Measurements from ENCODE around the gene CCNK.

Gene CCNK

DNA sequence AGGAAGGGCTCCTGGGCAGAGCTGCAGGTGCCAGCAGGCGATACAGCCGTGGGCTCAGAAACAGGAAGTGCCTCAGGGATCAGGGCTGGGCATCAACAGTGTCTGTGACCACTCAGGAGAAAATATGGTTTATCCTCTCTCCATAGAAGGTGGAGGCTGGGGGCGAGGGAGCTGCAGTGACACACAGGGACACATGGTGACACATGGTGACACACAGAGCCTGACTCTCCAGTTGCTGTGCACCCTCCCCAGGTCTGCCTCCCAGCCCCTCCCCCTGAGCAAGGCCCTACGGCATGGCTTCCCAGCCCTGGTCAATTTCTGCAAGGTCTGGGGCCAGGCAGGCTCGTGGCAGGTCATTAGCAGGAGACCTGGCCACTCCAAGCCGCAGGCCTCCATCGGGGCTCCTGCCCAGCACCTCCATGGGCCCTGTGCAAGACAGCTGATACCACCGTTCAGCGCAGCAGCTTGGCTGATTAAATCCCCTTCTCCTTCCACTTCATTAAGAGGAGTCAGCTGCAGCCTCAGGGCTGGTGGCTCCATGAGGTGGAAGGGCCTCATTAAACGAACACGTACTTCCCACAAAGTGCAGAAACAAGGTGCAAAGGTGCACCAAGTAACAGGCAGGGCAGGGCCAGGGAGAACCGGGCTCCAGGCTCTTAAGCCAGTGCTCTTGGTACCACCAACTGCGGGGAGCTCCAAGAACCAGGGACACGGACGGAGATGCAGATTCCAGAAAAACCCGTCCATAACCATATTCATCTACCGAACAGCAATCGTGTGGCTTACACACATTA is 60.7 kb downstream of the CCNK start:
- H3K27me3 ChIP-seq (ENCODE audit: control insufficient read depth in 1 of 2, insufficient read depth in 2 of 2, low read length in 2 of 2), result no peaks in the 10 kb centered on the region
- H3K9me3 ChIP-seq (ENCODE audit: control insufficient read depth in 1 of 2, low read length in 2 of 2), result no peaks in the 10 kb centered on the region
- H3K27ac ChIP-seq (ENCODE audit: low read depth, low read length), result no peak overlapping the region
- H3K4me1 ChIP-seq (ENCODE audit: control insufficient read depth in 1 of 2, insufficient read depth in 2 of 2, low read length in 2 of 2), result peaks cover 14 to 17% of the 10 kb centered on the region in 2 donors
- H3K36me3 ChIP-seq (ENCODE audit: control insufficient read depth in 1 of 2, insufficient read depth in 2 of 2, low read length in 2 of 2), result no peaks in the 10 kb centered on the region
- no peak overlapping the region for H3K4me3 ChIP-seq (ENCODE audit: low read depth in 1 of 2, low read length in 2 of 2)
- H3K9ac ChIP-seq (ENCODE audit: low read depth in 1 of 2, low read length in 2 of 2), result no peak overlapping the region

DNA sequence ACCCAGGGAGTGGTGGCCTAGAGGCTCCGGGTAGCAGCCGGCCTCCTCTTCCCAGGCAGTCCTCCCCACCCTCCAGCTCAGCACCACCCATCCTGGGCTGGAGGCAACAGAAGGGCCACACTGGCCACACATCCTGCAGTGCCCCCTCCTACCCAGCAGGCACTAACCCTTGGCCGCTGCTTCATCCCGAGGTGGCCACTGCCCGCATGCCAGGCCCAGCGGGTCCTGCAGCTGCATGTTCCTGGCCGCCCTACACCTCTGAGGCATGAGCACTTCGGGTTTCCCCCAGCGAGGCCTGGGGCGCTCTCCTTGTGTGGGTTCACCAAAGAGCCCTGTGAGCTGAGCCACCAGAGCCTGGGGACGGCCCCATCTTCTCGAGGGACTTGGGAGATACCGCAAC is 61.4 kb downstream of the CCNK start:
- Histone ChIP-seq H3K27me3 (ENCODE audit: control insufficient read depth in 1 of 2, insufficient read depth in 2 of 2, low read length in 2 of 2) (no peaks in the 10 kb centered on the region), H3K9ac (ENCODE audit: low read depth in 1 of 2, low read length in 2 of 2) (no peak overlapping the region), H3K4me1 (ENCODE audit: control insufficient read depth in 1 of 2, insufficient read depth in 2 of 2, low read length in 2 of 2) (peaks cover 14 to 17% of the 10 kb centered on the region in 2 donors), H3K4me3 (ENCODE audit: low read depth in 1 of 2, low read length in 2 of 2) (no peak overlapping the region), H3K9me3 (ENCODE audit: control insufficient read depth in 1 of 2, low read length in 2 of 2) (no peaks in the 10 kb centered on the region), H3K27ac (ENCODE audit: low read depth, low read length) (no peak overlapping the region), H3K36me3 (ENCODE audit: control insufficient read depth in 1 of 2, insufficient read depth in 2 of 2, low read length in 2 of 2) (no peaks in the 10 kb centered on the region)

DNA sequence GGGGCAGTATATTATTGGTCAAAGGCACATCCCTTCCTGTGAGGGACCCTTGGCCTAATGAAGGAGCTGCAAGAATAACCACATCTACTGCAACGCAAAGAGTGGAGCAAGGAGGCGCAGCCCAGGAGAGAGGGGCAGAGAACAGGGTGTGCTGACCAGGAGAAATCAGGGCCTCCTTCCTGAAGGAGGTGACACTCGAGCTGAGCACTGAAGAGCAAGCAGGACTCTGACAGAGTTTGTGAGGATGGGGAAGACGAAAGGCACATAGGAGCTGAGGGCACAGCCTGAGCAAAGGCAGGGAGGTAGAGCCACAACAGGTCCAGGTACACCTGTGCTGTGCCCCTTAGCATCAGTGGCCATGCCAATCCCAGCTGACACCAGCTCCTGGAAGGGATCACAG is 62.2 kb downstream of the CCNK start:
- no peaks in the 10 kb centered on the region for H3K27me3 ChIP-seq (ENCODE audit: control insufficient read depth in 1 of 2, insufficient read depth in 2 of 2, low read length in 2 of 2)
- H3K9ac ChIP-seq (ENCODE audit: low read depth in 1 of 2, low read length in 2 of 2), result no peak overlapping the region
- H3K27ac ChIP-seq (ENCODE audit: low read depth, low read length), result no peak overlapping the region
- no peaks in the 10 kb centered on the region for H3K9me3 ChIP-seq (ENCODE audit: control insufficient read depth in 1 of 2, low read length in 2 of 2)
- peaks cover 14 to 17% of the 10 kb centered on the region in 2 donors for H3K4me1 ChIP-seq (ENCODE audit: control insufficient read depth in 1 of 2, insufficient read depth in 2 of 2, low read length in 2 of 2)
- no peaks in the 10 kb centered on the region for H3K36me3 ChIP-seq (ENCODE audit: control insufficient read depth in 1 of 2, insufficient read depth in 2 of 2, low read length in 2 of 2)
- no peak overlapping the region for H3K4me3 ChIP-seq (ENCODE audit: low read depth in 1 of 2, low read length in 2 of 2)

DNA sequence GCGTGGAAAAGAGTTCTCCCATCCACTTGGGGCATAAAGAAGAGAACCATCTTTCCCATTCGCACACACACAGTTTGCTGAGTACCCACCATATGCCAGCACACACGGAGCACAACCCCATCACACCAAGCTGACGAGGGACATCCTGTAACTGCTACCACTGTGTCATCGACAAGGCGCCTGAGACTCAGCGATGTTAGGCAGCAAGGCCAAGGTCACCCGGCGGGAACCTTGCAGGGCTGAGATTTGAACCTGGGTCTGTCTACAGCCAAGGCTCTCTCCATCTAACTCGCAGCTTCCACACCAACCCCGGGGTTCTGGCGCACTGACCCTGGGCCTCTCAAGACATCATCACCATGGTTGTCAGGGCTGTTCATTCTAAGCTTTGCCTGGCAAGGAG is 62.8 kb downstream of the CCNK start:
- no peak overlapping the region for H3K27ac ChIP-seq (ENCODE audit: low read depth, low read length)
- no peaks in the 10 kb centered on the region for H3K36me3 ChIP-seq (ENCODE audit: control insufficient read depth in 1 of 2, insufficient read depth in 2 of 2, low read length in 2 of 2)
- H3K4me1 ChIP-seq (ENCODE audit: control insufficient read depth in 1 of 2, insufficient read depth in 2 of 2, low read length in 2 of 2), result peaks cover 14 to 17% of the 10 kb centered on the region in 2 donors
- no peak overlapping the region for H3K4me3 ChIP-seq (ENCODE audit: low read depth in 1 of 2, low read length in 2 of 2)
- H3K9me3 ChIP-seq (ENCODE audit: control insufficient read depth in 1 of 2, low read length in 2 of 2), result no peaks in the 10 kb centered on the region
- H3K9ac ChIP-seq (ENCODE audit: low read depth in 1 of 2, low read length in 2 of 2), result no peak overlapping the region
- H3K27me3 ChIP-seq (ENCODE audit: control insufficient read depth in 1 of 2, insufficient read depth in 2 of 2, low read length in 2 of 2), result no peaks in the 10 kb centered on the region

DNA sequence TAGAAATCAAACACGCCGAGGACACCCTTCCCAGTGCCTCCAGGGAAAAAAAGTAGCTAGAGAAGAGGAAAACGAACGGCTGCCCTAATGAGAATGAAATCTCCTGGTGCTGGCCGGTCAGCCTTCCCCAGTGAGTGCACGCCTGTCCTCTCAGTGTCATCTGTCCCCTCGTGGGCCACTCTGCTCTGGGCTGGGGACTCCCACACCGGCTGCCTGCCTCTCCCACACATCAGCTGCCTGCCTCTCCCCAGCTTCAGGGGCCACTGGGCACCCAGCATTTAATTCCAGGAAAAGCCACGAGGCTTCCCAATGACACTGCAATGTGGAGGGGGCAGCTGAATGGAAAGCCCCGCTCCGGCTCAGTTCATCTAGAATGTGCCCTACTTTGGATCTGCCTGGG is 63.8 kb downstream of the CCNK start:
- H3K27ac ChIP-seq (ENCODE audit: low read depth, low read length), result no peak overlapping the region
- no peaks in the 10 kb centered on the region for H3K27me3 ChIP-seq (ENCODE audit: control insufficient read depth in 1 of 2, insufficient read depth in 2 of 2, low read length in 2 of 2)
- no peak overlapping the region for H3K4me3 ChIP-seq (ENCODE audit: low read depth in 1 of 2, low read length in 2 of 2)
- no peaks in the 10 kb centered on the region for H3K9me3 ChIP-seq (ENCODE audit: control insufficient read depth in 1 of 2, low read length in 2 of 2)
- no peaks in the 10 kb centered on the region for H3K36me3 ChIP-seq (ENCODE audit: control insufficient read depth in 1 of 2, insufficient read depth in 2 of 2, low read length in 2 of 2)
- no peak overlapping the region for H3K9ac ChIP-seq (ENCODE audit: low read depth in 1 of 2, low read length in 2 of 2)
- H3K4me1 ChIP-seq (ENCODE audit: control insufficient read depth in 1 of 2, insufficient read depth in 2 of 2, low read length in 2 of 2), result peaks cover 14 to 17% of the 10 kb centered on the region in 2 donors

DNA sequence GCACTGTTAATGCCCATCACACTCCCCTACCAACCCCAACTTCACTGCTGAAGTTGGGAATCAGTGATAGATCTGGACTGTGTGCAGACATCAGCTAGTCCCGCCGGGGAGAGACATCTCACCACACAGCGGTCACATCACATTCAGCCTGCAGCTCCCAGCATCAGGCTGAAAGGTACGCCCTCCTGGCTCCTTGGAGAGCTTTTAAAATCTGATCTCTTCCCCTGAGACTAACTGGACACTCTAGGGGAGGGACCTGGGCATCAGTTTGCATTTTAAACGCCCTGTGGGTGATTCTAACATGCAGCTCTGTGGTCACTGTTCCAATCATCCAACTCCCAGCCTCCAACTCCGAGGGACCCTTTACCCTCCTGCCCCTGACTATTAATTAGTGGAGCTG is 64.4 kb downstream of the CCNK start:
- no peaks in the 10 kb centered on the region for H3K36me3 ChIP-seq (ENCODE audit: control insufficient read depth in 1 of 2, insufficient read depth in 2 of 2, low read length in 2 of 2)
- H3K4me3 ChIP-seq (ENCODE audit: low read depth in 1 of 2, low read length in 2 of 2), result no peak overlapping the region
- H3K27ac ChIP-seq (ENCODE audit: low read depth, low read length), result no peak overlapping the region
- H3K9ac ChIP-seq (ENCODE audit: low read depth in 1 of 2, low read length in 2 of 2), result no peak overlapping the region
- H3K27me3 ChIP-seq (ENCODE audit: control insufficient read depth in 1 of 2, insufficient read depth in 2 of 2, low read length in 2 of 2), result no peaks in the 10 kb centered on the region
- H3K4me1 ChIP-seq (ENCODE audit: control insufficient read depth in 1 of 2, insufficient read depth in 2 of 2, low read length in 2 of 2), result peaks cover 16 to 17% of the 10 kb centered on the region in 2 donors
- no peaks in the 10 kb centered on the region for H3K9me3 ChIP-seq (ENCODE audit: control insufficient read depth in 1 of 2, low read length in 2 of 2)

DNA sequence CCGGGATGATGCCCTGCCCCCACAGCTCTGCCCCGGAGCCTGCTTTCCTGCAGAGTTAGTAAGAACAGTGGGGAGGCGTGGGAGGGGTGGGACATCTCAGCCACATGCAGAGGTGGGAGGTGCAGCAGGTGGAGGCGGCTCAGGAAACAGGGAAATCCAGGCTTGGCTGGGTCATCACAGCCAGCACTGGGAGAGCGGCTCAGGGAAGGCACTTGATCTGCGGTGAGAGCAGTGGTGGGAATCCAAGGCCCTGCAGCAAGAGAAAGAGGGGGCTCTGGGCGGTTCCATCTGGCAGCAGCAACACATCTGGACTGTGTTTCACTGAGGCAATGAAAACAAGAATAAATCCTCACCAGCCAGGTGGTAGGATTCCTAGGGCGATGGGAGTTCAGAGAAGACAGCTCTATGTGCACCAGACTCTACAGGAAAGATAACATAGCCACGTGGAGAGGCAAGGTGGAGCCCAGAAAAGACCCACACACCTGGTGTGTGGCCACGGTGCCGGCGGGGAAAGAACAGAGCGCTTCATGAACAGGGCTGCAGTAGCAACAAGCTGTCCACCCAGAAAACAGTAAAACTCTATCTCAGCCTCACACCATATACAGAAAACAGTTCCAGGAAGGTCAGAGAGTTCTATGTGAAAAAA is 65.1 kb downstream of the CCNK start:
- Histone ChIP-seq H3K9me3 (ENCODE audit: control insufficient read depth in 1 of 2, low read length in 2 of 2) (no peaks in the 10 kb centered on the region), H3K27me3 (ENCODE audit: control insufficient read depth in 1 of 2, insufficient read depth in 2 of 2, low read length in 2 of 2) (no peaks in the 10 kb centered on the region), H3K9ac (ENCODE audit: low read depth in 1 of 2, low read length in 2 of 2) (no peak overlapping the region), H3K4me1 (ENCODE audit: control insufficient read depth in 1 of 2, insufficient read depth in 2 of 2, low read length in 2 of 2) (peaks cover 16 to 23% of the 10 kb centered on the region in 2 donors), H3K4me3 (ENCODE audit: low read depth in 1 of 2, low read length in 2 of 2) (no peak overlapping the region), H3K27ac (ENCODE audit: low read depth, low read length) (no peak overlapping the region), H3K36me3 (ENCODE audit: control insufficient read depth in 1 of 2, insufficient read depth in 2 of 2, low read length in 2 of 2) (no peaks in the 10 kb centered on the region)

DNA sequence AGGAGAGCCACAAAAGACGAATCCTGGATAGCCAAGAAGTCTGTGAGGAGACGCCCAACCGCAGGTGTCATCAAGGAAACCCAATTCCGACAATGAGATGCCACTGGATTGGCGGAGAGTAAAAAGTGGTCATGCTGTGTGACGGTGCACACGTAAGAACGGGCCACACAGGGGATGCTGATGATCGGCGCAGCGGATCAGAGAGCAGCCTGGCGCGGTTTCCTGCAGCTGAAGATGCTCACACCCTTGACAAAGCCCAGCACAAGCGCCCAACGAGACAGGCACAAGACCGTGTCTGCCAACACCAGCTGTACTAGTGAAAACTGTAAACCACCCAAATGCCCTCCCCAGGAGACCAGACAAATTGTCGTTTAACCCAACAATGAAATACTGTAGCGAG is 67.0 kb downstream of the CCNK start:
- Histone ChIP-seq H3K4me3 (ENCODE audit: low read depth in 1 of 2, low read length in 2 of 2) (no peak overlapping the region), H3K9me3 (ENCODE audit: control insufficient read depth in 1 of 2, low read length in 2 of 2) (no peaks in the 10 kb centered on the region), H3K27me3 (ENCODE audit: control insufficient read depth in 1 of 2, insufficient read depth in 2 of 2, low read length in 2 of 2) (no peaks in the 10 kb centered on the region), H3K9ac (ENCODE audit: low read depth in 1 of 2, low read length in 2 of 2) (no peak overlapping the region), H3K36me3 (ENCODE audit: control insufficient read depth in 1 of 2, insufficient read depth in 2 of 2, low read length in 2 of 2) (no peaks in the 10 kb centered on the region), H3K27ac (ENCODE audit: low read depth, low read length) (no peak overlapping the region), H3K4me1 (ENCODE audit: control insufficient read depth in 1 of 2, insufficient read depth in 2 of 2, low read length in 2 of 2) (peaks cover 20 to 27% of the 10 kb centered on the region in 2 donors)

DNA sequence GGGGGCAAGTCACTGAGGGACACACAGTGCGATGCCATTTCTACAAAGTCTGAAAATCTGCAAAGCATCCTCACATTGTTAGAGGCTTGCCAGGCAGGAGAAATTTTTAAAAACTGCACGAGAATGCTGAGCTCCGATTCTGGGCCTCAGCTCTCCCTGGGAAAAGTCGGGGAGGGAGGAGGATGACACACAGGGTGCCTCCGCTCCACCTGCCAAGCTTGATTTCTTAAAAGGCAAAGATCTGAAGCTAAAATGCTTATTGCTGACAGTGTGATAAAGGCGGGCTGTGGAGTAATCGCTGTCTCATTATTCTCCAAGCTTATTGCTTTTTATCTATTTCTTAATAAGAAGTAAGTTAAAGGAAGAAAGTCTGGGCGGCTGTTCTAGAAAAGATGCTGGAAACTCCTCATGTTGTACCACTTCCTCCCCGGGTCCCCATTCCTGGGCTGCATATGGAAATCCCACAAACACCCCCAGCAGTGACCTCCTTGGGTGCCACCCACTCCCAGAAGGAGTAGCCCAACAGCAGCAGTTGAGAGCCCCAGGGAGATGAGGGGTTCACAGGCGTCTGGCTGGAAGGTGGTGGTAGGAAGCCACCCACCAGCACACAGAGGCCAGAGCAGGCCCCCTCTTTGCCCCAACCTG is 67.8 kb downstream of the CCNK start:
- Histone ChIP-seq H3K4me1 (ENCODE audit: control insufficient read depth in 1 of 2, insufficient read depth in 2 of 2, low read length in 2 of 2) (peaks cover 26 to 32% of the 10 kb centered on the region in 2 donors), H3K9me3 (ENCODE audit: control insufficient read depth in 1 of 2, low read length in 2 of 2) (no peaks in the 10 kb centered on the region), H3K9ac (ENCODE audit: low read depth in 1 of 2, low read length in 2 of 2) (no peak overlapping the region), H3K27me3 (ENCODE audit: control insufficient read depth in 1 of 2, insufficient read depth in 2 of 2, low read length in 2 of 2) (no peaks in the 10 kb centered on the region), H3K27ac (ENCODE audit: low read depth, low read length) (no peak overlapping the region), H3K36me3 (ENCODE audit: control insufficient read depth in 1 of 2, insufficient read depth in 2 of 2, low read length in 2 of 2) (no peaks in the 10 kb centered on the region), H3K4me3 (ENCODE audit: low read depth in 1 of 2, low read length in 2 of 2) (no peak overlapping the region)

DNA sequence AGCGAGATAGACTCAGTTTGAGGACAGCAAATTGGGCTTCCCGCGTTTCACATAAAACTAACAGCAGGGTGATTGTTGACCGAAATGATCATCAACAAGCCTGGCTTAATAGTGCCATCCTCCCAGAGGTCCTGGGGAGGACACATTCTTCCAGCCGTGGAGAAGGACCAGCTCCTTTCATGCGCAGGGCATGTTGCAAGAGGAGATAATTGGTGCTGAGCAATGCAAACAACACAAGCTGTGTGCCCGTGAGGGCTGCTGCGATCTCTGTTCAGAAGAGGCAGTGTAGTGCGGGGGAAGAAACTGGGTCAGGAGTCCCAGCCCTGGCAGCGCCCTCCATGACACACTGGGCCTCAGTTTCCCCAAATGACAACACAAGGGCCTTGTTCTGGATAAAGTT is 68.5 kb downstream of the CCNK start:
- H3K27ac ChIP-seq (ENCODE audit: low read depth, low read length), result no peak overlapping the region
- no peaks in the 10 kb centered on the region for H3K27me3 ChIP-seq (ENCODE audit: control insufficient read depth in 1 of 2, insufficient read depth in 2 of 2, low read length in 2 of 2)

More for the DNA sequence above, 68.5 kb downstream of the CCNK start:
- Histone ChIP-seq H3K4me3 (ENCODE audit: low read depth in 1 of 2, low read length in 2 of 2) (no peak overlapping the region), H3K9ac (ENCODE audit: low read depth in 1 of 2, low read length in 2 of 2) (no peak overlapping the region), H3K9me3 (ENCODE audit: control insufficient read depth in 1 of 2, low read length in 2 of 2) (no peaks in the 10 kb centered on the region), H3K4me1 (ENCODE audit: control insufficient read depth in 1 of 2, insufficient read depth in 2 of 2, low read length in 2 of 2) (peaks cover 33 to 38% of the 10 kb centered on the region in 2 donors), H3K36me3 (ENCODE audit: control insufficient read depth in 1 of 2, insufficient read depth in 2 of 2, low read length in 2 of 2) (no peaks in the 10 kb centered on the region)
